ENCODE data around the gene CASS4.

Gene CASS4

DNA sequence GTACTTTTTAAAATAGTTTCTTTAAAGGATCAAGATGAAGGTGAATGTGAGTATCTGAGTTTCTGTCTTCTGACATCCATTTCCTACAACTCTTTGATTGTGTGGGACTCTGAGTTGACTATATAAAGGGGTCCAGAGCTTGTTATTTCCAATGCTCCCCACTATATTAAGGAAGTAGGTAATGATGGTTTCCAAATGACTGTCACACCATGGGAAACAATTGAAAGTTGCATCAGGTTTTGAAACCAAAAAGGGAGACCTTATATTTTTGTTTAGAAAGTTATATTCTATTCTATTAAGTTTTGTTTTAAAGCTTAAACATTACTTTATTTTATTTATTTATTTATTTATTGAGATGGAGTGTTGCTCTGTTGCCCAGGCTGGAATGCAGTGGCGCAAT is 11.2 kb downstream of the CASS4 start:
- no peak for FAIRE-seq

DNA sequence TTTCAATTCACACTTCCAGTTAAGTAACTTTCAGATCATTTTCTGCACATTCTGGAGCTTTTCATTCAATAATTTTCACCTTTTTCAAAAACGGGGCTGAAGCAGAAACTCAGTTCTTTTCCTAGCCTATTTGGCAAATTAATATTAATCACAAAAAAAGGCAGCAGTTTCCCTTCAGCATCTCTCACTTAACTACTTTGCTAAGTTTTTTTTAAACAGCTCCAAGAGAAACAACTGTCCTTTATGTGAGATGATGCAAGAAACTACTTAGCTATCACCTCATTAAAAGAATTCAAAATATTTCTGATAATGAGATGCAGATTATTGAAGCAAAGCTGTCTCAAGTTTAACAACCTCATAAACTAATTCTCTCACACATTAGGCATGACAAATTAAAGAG is 11.8 kb downstream of the CASS4 start:
- FAIRE-seq: no peak

DNA sequence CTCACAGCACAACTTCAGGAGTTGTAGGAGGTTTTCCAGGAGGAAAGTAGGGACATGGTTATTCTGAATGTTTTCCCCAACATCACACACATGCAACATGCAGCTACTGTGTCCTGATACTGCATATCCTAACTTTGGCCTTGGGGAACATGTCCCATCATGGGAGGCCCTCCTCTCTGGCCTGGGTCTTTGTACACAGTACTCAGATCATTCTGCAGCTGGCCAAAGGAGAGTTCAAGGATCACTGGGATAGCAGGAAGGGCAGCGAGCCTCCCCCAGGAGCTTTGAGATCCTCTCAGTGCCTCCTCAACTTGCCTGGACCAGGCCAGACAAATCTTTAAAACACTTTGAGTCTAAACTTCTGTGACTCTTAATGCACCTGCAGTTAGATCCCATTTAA is 12.9 kb downstream of the CASS4 start:
- no peak for FAIRE-seq

DNA sequence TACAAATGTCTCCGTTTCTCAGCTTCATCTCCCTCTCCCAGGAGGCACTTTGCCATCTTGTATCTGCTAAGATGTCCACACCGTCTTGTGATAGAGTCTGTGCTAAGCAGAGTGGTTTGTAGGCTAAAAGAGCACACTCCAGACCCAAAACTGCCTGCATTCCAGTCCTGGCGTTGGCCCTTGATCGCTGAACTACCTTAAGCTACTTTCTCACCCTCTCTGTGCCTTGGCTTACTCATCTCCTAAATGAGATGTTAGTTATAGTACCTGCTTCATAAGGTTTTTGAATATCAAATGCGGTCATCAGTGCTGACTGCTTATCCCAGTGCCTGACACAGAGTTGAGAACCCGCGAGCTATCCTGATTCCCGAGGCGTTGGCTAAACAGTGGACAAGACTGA is 14.0 kb downstream of the CASS4 start:
- no peak for FAIRE-seq

DNA sequence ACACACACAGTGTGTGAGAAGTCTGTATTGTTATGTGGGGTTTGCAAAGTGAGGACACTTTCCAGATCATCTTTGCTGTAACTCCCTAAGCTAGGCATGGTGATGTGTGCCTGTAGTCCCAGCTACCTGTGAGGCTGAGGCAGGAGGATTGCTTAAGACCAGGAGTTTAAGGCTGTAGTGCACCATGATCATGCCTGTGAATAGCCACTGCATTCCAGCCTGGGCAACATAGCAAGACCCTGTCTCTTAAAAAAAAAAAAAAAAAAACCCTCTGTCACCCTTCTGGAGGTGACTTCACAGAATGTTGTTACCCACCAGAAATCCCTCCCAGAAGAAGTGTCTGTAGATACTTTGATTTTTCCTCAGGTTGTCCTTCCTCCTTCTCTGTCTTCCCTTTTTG is 14.9 kb downstream of the CASS4 start:
- no peak for FAIRE-seq

DNA sequence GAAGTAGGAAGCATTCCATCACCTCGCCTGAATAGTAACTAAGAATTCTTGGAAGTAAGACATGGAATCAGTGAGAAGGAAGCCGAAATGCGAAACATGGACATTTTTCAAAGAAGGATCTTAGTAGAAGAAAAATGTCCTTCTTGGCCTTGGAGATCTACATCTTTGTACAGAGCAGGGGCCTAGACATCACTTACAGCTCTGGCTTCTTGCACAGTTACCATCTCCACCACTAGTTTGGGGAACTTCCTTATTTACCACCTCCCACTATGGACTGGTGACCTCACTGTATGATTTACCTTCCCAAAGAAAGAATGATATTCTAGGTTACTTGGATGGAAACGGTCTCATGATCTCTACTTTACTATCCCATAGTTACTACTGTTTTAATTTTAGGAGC is 15.7 kb downstream of the CASS4 start:
- FAIRE-seq: no peak

DNA sequence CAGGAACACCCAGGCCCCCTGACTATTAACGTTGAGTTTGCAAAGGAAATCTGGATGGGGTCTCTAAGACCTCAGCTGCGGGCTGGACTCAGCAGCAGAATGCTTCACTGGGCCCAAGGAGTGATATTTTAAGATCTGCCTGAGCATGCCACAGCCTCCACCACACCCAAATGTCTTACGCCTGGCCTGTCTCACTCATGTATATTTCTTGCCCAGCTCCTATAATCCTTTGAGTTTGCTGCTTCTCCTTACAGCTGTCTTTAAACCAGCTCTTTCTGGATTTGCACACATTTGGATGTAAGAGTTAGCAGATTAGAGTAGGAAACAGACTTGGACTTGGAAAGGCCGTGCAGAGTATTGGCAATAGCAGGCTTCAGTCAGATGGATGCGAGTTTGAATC is 16.4 kb downstream of the CASS4 start:
- no peak for FAIRE-seq

DNA sequence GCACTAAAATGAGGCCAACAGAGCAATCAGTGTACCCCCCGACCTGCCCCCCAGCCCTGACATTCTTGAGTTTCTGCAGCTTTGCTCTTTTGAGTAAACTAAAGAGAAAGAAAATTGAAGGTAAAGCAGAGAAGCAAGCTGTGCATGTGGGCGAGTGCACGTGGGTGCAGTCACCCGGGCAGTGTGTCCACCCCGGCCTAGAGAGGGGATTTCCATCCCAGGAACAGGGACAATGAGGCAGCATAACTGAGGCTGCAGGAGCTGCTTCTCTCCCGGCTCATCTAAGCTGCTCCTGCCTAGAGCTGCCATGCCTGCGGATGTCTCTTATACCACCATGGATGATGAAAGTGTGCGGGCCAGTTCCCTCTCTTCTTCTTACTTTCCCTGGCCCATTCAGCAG is 16.8 kb downstream of the CASS4 start:
- FAIRE-seq: no peak

DNA sequence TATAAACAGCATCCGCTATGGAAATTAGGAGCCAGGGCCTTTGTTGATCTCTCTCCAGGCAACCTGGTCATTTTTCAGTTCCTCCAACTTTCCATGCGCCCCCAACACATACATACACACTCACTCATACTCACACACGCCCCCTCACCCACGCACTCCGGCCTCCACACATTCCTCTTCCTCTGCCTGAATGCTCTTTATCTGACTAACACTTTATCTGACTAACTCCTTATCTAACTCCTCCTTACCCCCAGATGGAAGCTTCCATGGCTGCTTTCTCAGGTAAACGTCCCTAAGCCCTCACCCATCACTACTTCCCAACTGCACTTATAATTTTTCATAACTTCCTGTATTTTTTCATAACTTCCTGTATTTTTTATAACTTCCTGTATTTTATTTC is 17.4 kb downstream of the CASS4 start:
- no peak for FAIRE-seq

DNA sequence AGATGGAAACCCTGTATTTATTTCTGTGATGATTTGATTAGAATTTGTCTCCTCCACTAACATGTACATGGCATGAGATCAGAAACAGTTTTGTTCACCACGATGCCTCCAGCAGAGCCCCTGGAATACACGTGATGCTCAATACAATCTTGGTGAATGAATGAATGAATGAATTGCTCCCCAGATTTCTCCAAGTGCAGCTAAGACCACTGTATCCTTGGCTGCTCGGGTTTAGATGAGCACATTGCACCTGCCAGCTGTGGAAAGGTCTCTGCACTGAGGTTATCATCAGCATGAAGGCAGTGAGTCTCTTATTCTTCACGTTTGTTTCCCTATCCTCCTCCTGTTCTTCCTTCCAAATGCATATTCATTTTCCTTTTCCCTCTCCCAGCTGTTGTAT is 17.9 kb downstream of the CASS4 start:
- no peak for FAIRE-seq

DNA sequence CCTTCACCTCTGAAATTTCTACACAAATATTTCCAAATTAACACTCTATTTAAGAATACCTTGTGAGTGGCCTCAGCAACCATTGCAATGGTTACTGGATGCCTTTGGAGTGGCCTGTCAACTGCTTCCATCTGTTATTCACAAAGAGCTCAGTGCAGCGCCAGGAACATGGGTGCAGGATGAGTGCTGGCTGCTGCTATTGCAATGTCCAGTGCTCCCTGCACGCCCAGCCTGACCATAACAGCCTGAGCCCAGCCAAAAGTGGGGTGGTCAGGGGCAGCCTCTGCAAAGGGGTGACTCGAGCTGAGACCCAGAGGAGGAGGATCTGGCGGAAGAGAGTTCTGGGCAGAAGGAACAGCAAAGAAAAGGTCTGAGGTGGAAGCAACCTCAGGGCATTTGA is 18.4 kb downstream of the CASS4 start:
- no peak for FAIRE-seq

DNA sequence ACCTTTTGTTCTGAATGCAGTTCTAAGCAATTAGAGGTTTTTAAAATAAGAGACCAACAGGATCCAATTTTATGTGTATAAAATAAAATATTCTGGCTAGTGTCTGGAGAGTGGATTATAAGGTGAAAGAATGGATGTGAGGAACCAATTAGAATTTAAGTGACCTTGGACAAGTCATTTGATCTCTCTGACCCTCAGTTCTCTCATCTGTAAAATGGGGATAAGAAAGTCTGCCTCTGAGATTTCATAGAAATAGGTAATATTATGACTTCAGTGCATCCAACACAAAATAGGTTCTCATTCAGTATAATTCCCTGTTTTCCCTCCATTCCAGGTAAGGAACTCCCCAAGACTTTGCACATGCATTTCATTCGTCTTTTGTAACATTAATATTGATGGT is 18.9 kb downstream of the CASS4 start:
- no peak for FAIRE-seq

DNA sequence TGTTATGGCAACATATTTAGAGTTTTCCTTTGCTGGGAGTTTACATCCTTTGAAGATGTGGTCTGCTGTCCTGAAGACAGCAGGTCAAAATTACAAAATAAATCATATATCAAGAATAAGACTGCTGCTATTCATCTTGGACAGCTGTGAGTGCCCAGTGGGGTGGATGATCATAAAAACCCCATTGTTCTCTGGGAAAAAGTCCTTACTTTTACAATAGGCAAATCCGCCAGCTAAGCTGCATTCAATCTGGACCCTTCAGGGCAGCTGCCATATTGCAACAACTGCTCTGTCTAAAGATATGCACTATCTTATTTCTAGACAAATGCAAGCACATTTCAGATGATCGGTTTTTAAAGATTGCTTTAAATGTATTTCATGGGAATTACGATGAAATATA is 19.4 kb downstream of the CASS4 start:
- no peak for FAIRE-seq

DNA sequence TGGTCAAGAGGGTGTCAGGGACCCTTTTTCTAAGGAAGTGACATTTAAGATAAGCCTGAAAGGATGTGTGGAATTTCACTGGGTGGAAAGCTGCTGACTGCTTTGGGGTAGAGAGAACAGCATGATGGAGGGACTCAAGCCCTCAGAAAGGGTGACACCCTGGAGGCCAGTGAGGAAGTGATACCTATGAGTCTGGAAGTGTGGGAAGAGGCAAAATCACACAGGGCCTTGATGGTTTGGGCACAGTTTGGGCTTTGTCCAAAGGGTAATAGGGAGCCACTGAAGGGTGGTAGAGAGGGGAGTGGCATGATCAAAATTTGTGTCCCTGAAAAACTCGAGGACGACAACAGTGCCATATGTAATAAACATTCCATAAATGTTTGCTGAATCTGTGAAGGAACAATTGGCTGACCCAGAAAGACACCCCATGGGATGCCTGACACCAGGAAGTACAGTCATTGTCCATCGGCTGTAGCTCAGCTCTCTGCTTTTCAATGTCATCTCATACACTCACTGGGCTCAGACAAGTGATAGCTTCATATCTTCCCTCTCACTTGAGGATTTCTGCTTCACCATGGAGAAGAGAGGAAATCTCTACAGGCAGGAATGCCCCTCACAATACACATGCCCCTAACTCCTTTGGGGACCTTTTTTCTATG is 21.3 kb downstream of the CASS4 start:
- no peak for FAIRE-seq

DNA sequence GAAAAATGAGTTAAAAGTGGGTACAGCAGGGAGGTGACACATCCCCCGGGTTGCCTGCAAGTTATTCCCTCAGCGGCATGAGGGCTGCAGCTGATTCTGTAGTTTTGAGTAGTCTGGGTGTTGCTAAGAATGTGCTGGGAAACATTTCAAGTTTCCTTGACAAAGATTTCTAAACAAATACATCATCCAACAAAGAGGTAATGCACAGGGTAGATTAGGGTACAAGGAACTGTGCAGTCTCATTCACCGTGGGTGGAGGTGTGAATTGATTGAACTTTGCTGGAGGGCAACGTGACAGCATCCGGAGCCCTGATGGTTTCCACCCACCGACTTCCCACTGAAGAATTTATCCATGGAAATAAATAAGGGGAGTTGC is 21.8 kb downstream of the CASS4 start:
- FAIRE-seq: no peak

DNA sequence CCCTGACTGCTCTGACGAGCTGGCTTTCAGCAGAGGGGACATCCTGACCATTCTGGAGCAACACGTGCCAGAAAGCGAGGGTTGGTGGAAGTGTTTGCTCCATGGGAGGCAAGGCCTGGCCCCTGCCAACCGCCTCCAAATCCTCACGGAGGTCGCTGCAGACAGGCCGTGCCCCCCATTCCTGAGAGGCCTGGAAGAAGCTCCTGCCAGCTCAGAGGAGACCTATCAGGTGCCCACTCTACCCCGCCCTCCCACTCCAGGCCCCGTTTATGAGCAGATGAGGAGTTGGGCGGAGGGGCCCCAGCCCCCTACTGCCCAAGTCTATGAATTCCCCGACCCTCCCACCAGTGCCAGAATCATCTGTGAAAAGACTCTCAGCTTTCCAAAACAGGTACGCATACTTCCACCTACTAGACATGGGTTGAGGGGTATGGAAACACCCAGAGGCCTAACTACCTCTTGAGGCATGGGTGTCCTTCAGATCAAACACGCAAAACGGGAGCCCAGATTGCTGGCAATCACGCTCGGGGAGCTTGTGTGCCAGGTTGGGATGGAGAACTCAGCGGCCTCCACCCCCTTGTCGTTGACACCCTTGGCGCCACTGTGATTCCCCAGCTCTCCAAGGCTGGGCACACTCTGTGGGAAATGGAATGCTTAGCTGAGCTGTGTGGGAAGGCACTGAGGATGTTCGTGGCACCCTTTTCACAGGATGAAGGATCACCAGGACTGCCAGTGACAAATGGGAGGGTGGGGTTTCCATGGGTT is 25.3 kb downstream of the CASS4 start:
- no peak for FAIRE-seq

DNA sequence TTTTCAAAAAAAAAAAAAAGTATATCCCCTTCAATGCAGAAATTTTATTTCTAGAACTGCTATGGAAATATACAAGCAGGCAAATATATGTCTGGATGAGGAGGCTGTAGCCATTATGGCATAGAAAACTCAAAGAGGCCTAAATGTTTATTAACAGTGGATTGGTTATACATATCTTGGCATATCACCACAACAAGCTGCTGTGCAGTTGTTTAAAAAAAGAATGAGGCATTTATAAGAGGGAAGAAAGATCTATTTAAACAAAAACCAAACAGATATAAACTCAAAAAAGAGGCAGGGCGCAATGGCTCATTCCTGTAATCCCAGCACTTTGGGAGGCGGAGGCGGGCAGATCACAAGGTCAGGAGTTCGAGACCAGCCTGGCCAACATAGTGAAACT is 26.2 kb downstream of the CASS4 start:
- no peak for FAIRE-seq

DNA sequence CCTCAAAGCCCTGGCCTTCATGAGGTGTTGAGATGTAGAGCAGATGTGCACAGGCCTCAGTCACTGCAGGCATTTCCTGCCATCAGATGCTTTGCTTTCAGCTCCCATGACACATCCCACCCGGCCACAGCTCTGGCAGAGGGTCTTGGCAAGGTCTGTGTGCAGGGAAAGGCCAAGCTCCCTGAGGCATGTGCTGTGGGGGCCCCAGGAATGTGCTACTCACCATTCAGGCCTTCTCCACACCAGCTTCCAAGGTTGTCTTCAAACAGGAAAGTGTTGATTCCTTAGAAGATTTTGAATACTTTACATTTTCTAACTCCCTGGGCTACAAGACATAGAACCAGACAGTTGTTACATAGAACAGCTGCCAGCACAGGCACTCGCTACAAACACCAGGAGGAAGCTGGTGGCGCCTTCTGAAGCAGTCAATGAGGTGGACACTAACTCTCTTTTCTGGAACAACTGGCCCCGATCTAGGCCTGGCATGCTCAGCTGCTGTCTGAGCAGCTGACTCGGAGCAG is 27.8 kb downstream of the CASS4 start:
- no peak for FAIRE-seq

DNA sequence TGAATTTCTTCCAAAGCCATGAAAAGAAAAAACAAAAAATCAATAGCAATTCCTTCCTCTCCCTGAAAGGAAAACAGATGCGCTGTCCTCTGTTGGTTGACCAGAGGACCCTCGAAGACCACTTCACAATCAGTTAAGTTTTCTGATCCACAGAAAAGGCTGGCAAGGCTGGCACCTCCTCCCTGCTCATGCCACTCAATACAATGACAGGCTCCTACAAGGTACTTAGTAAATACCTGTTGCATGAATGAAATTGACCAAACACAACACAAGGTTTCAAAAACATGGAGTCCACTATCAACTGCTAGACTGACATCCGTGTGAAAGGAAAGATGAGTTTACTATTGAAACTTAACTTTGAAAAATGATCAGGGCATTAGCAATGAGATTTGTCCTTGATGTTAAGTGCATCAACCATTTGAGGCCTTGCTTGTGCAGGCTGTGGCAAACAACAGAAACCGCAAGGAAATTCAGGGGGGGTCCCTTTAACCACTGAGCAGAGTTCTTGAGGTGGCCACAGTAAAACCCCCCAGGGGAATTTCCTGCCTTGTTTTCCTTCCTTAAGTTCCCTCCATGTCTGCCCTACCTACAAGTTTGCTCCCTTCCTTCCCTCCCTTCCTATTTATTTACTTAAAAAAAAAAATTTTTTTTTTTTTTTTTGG is 28.4 kb downstream of the CASS4 start:
- FAIRE-seq: no peak

DNA sequence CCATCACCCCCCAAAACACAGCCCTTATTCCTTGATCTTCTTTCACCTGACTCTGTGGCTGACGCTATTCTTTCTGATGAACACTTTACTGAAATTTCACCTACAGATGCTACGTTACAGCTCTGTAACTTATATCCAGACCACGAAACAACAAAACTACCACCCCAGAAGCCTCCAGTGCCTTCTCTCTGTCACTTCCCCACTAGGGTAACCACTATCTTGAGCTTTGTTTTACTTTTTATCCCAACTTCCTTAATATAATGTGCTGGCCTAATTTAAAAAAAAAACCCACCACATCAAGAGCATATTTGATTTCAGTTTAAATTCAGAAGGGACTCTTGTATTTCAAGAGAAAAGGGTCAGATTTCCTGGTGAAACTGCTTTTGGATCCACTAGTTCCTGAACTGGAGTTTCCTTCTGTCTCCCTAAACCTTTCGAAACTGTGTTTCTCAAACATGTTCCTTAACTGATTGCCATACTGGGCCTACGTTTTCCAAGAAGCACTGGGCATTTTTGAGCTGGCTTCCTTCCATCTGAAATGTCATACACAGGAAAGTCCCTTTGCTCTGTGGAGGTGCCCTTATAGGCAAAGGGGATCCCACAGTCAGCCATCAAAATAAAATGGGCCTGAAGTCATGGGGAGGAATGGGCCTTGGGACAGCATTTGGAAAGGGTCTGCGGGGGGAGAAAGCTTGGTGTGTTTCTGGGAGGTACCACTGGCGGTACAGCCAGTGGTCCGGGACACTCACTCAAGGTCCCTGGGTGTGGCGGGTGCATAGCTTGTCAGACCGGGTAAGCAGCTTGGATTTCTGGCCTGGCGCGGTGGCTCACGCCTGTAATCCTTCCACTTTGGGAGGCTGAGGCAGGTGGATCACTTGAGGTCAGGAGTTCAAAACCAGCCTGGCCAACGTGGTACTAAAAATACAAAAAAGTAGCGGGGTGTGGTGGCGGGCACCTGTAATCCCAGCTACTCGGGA is 30.6 kb downstream of the CASS4 start:
- FAIRE-seq: no peak

DNA sequence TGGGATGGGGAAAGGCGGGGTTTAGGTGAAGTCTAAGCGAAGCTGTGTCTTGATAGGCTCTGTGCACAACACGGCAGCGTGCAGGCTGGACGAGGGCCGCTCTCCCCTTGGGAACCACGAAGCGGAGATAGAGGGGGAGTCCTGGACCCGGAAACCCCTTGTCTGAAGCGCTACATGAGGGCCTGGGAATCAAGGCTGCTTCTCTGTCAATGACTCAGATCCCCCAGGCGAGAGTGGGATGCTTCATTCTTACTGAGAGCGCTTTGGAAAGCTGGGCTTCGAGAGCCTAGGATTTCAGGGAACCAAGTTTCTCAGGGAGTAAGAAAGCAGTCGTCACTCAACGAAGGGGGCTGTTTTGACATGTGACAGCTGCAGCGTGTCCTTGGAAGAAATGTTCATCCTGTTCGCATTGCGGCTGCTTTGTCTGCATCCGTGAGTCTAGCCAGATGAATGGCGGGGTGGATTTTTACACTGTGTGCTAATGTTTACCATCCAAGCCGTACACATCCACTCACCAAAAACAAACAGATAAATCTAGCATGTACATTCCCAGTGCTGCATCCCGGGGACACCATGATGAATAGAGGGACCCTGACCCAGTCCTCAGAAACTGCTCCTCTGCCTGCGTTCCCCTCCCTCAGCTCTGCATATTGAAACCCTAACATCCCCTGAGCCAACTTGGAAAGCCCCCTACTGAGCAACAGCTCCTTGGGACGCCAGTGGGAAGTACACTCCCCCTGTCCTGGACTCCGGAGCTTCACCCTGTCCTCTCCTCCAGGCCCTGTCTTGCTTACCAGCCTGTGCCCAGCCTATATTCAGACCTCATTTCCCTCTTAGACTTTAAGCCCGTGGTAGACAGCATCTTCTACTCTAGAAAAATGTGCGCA is 31.8 kb downstream of the CASS4 start:
- no peak for FAIRE-seq

DNA sequence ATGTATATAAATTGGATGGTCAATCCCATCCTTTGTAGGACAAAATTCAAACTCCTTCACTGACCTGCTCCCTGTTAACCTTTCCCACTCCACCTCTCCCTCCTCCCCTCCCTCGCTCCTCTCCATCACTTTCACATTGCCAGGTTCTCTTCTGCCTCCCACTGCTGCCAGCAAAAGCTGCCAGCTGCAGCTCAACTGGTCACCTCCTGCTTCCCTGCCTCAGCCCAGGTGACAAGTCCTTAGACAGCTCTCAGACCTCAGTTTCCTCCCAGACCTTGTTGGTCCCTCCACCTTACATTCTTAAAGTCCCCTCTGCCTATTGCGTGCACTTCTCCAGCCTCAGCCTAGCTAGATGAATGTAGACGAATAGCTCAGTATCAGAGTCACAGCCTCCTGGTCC is 33.1 kb downstream of the CASS4 start:
- no peak for FAIRE-seq
